GM18502 (cell line): ENCODE results near the gene EVI2A.

Experiments
- ATAC-seq: cut with Tn5 transposase; IDR thresholded peaks from one replicate; pipeline ENCODE4 v1.9.1; 2021; ENCODE audit warnings: mild to moderate bottlenecking; ENCODE audit not compliant: unreplicated experiment, poor library complexity

Gene EVI2A

GRCh38 chr17:31279401-31279800 lies 42.0 kb downstream of the EVI2A start:
- no peak for ATAC-seq

GRCh38 chr17:31275116-31275515 lies 46.3 kb downstream of the EVI2A start:
- no peak for ATAC-seq

- ATAC-seq: no peak
Observed at GRCh38 chr17:31274252-31274651, 47.2 kb downstream of the EVI2A start.

GRCh38 chr17:31273516-31273915 lies 47.9 kb downstream of the EVI2A start:
- ATAC-seq: no peak

GRCh38 chr17:31272803-31273202 lies 48.6 kb downstream of the EVI2A start:
- no peak for ATAC-seq

GRCh38 chr17:31272236-31272635 lies 49.2 kb downstream of the EVI2A start:
- ATAC-seq: no peak

- ATAC-seq: no peak
Observed at GRCh38 chr17:31269578-31269983, 51.8 kb downstream of the EVI2A start.

- no peak for ATAC-seq
Observed at GRCh38 chr17:31269036-31269577, 52.3 kb downstream of the EVI2A start.
